C1 segment of cervical spinal cord (tissue), 14 donors: ENCODE data around the gene PCGF2.
A peak's percentile ranks its signal among the peaks of the same experiment; 100 is the strongest.
"Not testable (repeated sequence)": the region's sequence is repeated elsewhere in the genome, so short reads cannot be mapped to it uniquely, and the experiment has no call there.

Experiments used
- DNase-seq, 14 donors: peaks; one replicate each; lab custom pipeline; 2025; lab: John Stamatoyannopoulos, UW

PCGF2 gene

GRCh38 chr17:38748149-38748891, at the start of gene PCGF2:
Gene PCGF2 (minus strand): TSS chr17:38748336. CDS start chr17:38740402, 7,934 bp downstream.
- peak in 8 of 14 donors; percentile 10 to 84 (median 37) for DNase-seq

- no peak for DNase-seq
Observed at GRCh38 chr17:38797828-38798227, 49.7 kb upstream of the PCGF2 start.

DNA sequence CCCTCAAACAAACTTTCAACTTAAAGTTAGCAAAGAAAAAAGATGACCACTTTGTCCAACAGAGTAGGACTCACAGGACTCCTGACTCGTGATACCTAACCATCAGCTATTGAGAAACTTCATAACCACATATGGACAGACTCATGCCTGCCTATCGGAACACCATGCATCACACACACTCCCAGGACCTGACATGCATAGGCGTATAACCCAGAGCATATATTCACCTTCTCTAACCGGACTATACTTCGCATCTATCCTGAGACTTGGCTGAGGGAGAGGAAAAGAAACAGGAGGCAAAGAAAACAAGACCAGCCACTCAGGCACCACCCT, 49.0 kb upstream of the PCGF2 start:
- DNase-seq = no peak

DNA sequence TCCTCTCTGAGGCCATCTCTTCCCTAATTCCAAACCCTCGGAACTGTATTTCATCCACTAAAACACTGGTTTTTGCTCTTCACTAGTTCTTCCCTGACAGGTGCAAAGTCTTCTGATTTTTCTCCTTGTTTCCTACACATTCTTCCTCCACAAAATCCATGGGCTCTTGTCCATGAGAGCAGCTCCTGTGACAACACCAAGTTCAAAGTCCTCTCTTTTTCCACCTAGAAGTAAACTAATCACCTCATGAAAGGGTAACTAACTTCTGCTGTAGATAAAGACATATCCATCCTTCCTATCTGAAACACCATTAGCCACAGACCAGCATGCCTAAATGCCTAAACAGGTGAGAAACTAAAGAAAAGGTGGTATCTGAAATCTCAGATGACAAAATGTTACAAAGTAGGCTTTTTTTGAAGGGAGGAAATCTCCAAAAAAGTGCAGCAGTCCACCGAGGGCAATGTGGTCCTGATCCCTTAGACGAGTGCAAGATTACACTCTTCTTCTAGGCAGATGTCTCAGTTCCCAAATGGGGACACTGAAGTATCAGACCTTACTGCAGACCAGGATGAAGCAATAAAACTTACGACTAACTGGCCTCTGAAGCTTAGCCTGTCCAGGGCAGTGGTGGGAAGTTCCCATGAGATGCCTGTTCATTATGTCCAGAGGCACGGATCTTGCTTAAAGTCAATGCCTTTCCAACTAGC, 48.5 kb upstream of the PCGF2 start:
- no peak for DNase-seq

DNA sequence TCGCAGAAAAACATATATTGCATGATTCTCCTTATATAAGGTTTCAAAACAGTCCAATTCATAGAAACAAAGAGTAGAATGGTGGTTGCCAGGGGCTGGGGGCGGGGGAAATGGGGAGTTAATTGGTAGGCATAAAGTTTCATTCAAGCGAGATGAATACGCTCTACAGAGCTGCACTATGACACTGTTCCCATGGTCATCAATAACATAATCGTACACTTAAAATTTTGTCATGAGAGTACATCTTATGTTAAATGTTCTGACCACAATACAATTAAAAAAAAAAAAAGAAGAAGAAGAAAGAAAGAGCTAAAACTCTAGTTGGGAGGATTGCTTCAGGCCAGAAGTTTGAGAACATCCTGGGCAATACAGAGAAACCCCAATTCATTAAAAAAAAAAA, 46.1 kb upstream of the PCGF2 start:
- no peak for DNase-seq

DNA sequence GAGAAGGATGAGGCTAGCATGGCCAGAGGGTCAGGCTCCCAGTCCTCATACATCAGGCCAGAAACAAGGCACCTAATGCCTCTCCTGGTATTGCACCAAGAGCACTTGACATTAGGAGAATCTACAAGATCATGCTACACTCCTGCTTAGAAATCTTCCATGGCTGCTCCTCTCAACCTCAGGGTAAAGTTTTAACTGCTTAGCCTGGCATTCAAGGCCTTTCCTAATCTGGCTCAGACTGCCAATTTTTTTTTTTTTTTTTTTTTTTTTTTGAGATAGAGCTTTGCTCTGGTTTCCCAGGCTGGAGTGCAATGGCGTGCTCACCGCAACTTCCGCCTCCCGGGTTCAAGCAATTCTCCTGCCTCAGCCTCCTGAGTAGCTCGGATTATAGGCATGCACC, 43.0 kb upstream of the PCGF2 start:
- DNase-seq = no peak

DNA sequence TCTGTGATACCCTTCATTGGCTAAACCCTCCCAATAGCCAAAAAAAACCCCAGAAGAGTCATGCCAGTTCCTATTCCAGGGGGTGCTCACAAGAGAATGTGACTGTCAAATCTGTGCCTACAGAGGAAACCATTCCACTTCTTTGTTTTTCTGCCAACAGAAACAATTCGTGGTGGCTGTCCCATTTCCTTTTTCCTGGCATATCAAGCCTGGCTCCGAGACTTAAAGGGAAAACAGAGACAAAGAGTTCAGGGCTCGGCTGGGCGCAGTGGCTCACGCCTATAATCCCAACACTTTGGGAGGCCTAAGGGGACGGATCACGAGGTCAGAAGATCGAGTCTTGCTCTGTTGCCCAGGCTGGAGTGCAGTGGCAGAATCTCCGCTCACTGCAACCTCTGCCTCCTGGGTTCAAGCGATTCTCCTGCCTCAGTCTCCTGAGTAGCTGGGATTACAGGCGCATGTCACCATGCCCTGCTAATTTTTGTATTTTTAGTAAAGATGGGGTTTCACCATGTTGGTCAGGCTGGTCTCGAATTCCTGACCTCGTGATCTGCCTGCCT, 42.1 kb upstream of the PCGF2 start:
- DNase-seq = not testable (repeated sequence)

DNA sequence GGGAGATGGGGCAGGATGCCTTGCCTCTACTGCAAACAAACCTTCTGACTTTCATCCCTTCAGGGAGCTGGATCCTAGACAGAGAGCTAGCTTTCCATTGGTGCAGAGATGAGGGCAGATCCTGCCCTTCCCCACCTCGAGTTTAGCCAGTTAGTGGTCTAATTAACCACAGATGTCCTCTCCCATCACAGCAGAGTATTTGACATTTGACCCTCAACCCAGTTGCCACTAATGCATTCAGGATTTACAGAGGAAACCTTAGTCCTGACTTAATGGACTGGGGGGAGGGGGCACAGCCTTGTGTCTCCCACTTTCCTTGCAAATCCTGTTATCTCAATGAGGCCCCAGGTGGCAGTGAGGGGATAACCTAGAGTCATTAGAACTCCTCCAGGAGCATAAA, 41.0 kb upstream of the PCGF2 start:
- no peak for DNase-seq

DNA sequence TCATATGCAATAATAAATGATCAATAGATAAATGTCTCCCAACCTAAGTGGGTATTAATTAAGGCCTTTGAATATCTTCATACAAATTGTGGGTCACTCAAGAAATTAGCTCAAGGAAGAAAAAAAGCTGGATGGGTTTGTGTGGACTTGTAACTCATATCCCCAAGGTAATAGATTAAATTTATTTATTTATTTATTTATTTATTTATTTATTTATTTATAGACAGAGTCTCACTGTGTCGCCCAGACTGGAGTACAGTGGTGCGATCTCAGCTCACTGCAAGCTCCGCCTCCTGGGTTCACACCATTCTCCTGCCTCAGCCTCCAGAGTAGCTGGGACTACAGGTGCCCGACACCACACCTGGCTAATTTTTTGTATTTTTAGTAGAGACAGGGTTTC, 39.9 kb upstream of the PCGF2 start:
- DNase-seq = not testable (repeated sequence)

DNA sequence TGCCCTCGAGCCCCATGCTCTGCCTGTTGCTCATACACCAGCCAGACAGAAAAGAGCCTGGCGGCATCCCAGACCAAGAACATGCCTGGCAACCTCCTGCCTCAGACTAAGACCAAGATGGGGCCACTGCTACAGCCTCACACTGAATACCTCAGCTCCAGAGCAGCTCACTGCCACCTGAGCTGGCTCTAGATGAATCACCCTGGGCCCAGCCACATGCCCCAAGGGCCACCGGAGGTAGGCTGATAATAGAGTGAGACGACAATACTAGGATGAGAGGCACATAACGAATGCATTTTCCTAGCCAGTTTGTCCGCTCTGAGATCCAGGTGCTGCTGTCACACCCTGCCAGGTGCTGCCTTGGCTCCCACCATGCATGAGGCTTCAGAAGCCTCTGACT, 38.2 kb upstream of the PCGF2 start:
- DNase-seq = no peak

- DNase-seq = no peak
Observed at GRCh38 chr17:38783227-38783626, 35.1 kb upstream of the PCGF2 start.

DNA sequence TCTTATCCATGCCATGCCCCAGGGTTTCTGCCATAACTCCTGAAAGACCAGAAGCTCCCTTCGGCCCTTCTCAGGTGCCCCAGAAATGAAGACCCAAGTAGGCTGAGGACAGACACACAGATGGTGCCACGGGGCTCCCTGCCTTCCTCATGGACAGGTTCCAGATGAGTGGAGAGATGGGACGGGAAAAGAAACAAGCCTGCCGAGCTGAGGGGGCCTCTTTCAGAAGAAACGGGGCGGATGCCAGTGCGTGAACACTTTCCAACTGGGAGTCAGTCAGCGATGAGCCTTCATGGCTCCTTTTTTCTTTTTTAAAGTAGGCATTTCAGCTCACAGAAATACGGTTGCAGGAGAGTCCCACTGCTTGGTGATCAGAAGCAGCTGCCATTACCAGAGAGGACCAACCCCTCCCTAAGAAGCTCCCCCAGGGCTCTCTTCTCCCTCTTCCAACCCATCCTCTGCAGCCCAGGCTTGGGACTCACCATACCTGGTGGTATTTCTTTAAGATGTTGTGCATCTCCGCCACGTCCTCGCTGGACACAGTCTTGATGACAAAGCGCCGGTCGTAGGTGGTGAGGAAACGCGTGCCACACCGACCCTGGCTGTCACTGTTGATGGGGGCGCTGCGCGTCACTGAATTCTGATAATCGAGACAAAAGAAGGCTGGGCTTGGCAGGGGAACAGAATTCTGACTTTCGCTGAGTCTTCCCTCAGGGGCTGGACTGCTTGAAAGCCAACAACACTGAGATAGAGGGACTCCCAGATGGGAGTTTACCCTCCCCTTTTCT, 32.0 kb upstream of the PCGF2 start:
- no peak for DNase-seq

DNA sequence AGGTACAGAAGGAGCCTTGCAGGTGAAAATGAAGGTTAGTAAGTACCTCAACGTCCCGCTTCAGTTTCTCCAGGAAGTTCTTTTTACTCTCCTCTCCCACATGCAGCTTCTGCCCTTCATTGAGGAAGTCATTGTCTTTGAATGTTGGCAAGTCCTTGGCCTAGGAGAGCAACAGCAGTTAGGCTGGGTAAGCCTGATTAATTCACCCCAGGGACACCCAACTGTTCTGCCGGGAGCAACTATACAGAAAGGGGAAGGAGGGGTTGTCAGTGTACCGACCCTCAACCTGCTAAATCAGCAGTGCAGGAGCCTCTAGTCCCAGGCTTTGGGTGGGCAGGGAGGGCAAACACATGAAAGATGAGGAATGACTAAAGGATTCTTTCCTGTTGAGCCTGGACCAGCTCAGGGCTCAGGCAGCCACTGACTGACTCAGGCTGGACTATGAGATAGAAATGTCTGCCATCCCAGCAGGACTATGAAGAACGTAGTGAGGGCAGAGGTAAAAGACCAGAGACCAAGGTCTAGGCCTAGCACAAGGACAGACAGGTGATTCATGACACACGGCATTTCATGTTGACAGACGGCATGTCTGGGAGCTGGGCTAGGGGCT, 29.6 kb upstream of the PCGF2 start:
- no peak for DNase-seq

DNA sequence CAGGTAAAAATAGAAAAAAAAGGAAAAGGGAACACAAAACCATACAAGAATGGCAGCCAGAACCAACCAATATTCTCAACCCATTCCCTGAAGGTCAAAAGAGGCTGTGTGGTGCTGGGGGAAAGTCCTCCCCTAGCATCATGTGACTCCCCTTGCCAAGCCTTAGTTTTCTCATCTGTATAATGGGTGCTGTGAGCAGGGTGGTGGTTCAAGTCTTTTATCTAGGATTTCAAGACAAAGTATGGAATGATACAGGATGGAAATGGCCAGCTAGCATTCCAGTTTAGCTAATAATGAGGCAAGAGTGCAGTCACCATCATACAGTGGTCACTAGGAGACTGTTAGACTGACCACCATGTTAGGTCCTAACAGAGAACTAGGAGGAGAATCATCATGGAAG, 25.1 kb upstream of the PCGF2 start:
- DNase-seq = no peak

- no peak for DNase-seq
Observed at GRCh38 chr17:38768417-38768816, 20.3 kb upstream of the PCGF2 start.

- DNase-seq = no peak
Observed at GRCh38 chr17:38766341-38766740, 18.2 kb upstream of the PCGF2 start.

DNA sequence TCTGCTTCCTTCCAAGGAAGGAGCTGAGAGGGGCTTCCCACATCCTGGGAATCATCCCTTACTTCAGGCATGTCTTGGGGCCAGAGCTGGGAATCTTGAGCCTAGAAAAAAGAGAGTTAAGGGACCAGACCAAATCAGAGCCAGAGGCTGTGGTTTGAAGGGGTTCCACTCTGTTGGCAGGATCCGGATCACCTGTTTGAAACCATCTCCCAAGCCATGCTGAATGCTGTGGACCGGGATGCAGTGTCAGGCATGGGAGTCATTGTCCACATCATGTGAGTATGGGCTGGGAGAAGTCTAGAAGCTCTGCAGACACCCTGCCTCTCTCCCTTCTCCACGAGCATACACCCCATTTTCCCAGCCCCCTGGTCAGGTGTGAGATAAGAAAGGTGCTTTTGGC, 14.1 kb upstream of the PCGF2 start:
- DNase-seq = no peak

DNA sequence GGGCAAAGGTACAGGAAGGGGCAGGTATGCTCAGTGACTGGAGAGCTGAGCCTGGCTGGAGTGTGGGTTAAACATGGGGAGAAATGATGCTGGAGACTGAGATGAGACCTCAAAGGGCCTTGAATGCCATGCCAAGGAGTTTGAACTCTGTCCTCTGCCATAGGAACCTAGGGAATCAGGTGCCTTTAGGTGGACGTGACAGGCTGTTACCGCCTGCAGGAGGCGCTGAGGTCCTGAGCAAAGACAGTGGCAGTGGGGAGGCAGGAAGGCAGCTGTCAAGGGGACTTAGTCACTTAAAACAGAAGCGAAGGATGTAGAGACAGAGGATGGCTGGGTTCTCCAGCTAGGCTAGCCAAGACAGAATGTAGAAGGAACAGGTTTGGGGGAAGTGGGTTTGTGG, 13.5 kb upstream of the PCGF2 start:
- no peak for DNase-seq

GRCh38 chr17:38753071-38753506, 5.0 kb upstream of the PCGF2 start:
- DNase-seq = peak in 1 of 14 donors; percentile 44

DNA sequence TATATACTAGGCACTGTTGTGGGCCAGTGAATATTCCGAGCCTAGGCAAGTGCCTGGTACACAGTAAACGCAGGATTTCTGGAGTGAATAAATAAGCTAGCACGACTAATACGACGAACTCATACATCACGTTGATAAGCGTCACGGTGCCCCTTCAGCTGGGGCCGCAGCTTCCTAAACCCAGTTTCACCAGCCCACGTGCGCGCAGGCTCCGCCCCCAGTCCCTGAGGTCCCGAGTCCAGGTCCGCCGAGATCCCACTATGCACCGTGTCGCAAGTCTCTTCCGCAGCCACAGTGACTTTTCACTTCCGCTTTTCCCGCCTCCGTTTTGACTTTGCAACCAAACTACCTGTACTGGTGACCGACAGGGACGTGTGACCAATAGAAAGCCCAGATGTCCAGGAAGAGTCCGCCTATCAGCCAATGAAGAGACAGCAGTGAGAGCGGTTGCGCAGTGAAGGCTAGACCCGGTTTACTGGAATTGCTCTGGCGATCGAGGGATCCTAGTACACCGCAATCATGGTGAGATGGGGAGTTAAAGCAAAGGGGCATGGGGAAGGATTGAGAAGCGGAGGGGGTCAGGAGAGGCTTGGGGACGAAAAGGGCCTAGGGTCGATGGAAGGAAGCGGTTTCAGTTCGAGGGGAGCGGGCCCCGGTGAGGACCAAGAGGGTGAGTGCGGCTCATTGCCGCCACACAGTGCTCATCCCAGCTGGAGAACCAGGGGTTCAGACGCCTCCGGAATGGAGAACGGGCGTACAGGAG, 4.4 kb upstream of the PCGF2 start, which contains the start of gene PSMB3:
Gene PSMB3, plus strand, starts transcription at position 434 of the 763 bp plus-strand sequence. Its CDS starts 86 bp downstream, at position 520.
- peak; percentile 81 to 99 (median 96) for DNase-seq

GRCh38 chr17:38751808-38752307, 3.7 kb upstream of the PCGF2 start:
- peak in 11 of 14 donors; percentile 40 to 81 (median 60) for DNase-seq
